T1000 (cell line): Measurements from ENCODE around the gene MFRP.

ENCODE experiments used
- DNase-seq: peaks from one replicate; lab custom pipeline; 2025; ENCODE audit warnings: mixed read lengths; lab: John Stamatoyannopoulos, UW

MFRP gene

GRCh38 chr11:119359365-119360214 lies 13.1 kb upstream of the MFRP start:
- no peak for DNase-seq

GRCh38 chr11:119357074-119357473 lies 10.6 kb upstream of the MFRP start:
- no peak for DNase-seq

GRCh38 chr11:119356349-119357031 lies 10.0 kb upstream of the MFRP start:
- no peak for DNase-seq

GRCh38 chr11:119355091-119355843 lies 8.8 kb upstream of the MFRP start:
- DNase-seq = no peak

GRCh38 chr11:119352857-119353260 lies 6.4 kb upstream of the MFRP start:
- DNase-seq = no peak

- no peak for DNase-seq
Observed at GRCh38 chr11:119351232-119351631, 4.7 kb upstream of the MFRP start.

GRCh38 chr11:119350302-119350701 lies 3.8 kb upstream of the MFRP start:
- DNase-seq = no peak

GRCh38 chr11:119347940-119348605 lies 1.6 kb upstream of the MFRP start:
- no peak for DNase-seq

GRCh38 chr11:119347242-119347641 lies 737 bp upstream of the MFRP start:
- no peak for DNase-seq

- DNase-seq = no peak
Observed at GRCh38 chr11:119345685-119346084, 820 bp downstream of the MFRP start.

GRCh38 chr11:119344291-119345010 lies 2.1 kb downstream of the MFRP start:
- DNase-seq = no peak

- DNase-seq = no peak
Observed at GRCh38 chr11:119343726-119344125, 2.8 kb downstream of the MFRP start.

GRCh38 chr11:119342362-119343130 lies 4.0 kb downstream of the MFRP start:
- no peak for DNase-seq

- no peak for DNase-seq
Observed at GRCh38 chr11:119342023-119342300, 4.5 kb downstream of the MFRP start.

- no peak for DNase-seq
Observed at GRCh38 chr11:119341222-119342022, 5.1 kb downstream of the MFRP start.

GRCh38 chr11:119340335-119341221 lies 5.9 kb downstream of the MFRP start, which contains the start of gene C1QTNF5:
TSS of gene C1QTNF5 (minus strand) at chr11:119340883. CDS start at chr11:119340397, 486 bp downstream.
- no peak for DNase-seq

- DNase-seq = peak; percentile 42
Observed at GRCh38 chr11:119339589-119340334, 6.7 kb downstream of the MFRP start.

- DNase-seq = no peak
Observed at GRCh38 chr11:119338965-119339588, 7.4 kb downstream of the MFRP start.
